ENCODE results near the gene TXN. TPM values are rescaled to one million over a fixed set of nuclear protein-coding genes. Genes with fewer than 3 reads are reported as not detected.

Gene TXN
- total and polyA plus RNA-seq, 2 of the 4 experiments (the other 2 are of a cell fraction): 277 to 578 TPM

DNA sequence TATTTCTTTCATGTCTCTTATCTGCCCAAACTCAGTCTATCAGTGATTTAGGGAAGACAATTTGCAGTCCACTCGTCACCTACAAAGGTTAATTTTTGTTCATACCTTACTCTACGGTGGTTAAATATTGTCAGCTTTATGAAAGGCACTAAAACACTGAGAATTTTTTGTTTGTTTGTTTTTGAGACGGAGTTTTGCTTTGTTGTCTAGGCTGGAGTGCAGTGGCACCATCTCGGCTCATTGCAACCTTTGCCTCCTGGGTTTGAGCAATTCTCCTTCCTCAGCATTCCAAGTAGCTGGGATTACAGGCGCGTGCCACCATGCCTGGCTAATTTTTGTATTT lies 26.4 kb upstream of the TXN start:
- peaks cover 2% of the 10 kb centered on the region; the same call in 1 of the 2 replicates for H3K4me1 ChIP-seq (ENCODE audit: control insufficient read depth, insufficient read depth, low read length)
- H3K9me1 ChIP-seq (ENCODE audit: insufficient read depth, low read length): no peaks in the 10 kb centered on the region
- H3K4ac ChIP-seq (ENCODE audit: low read depth, low read length): no peak overlapping the region
- H3K56ac ChIP-seq (ENCODE audit: extremely low read depth, insufficient read depth, low read length): no peak overlapping the region
- no peak overlapping the region for H3K23ac ChIP-seq (ENCODE audit: low read depth, low read length)
- no peak overlapping the region for H2BK120ac ChIP-seq (ENCODE audit: low read depth, low read length)
- POLR2A ChIA-PET (ENCODE audit: unreplicated experiment): no interaction called here
- no peaks in the 10 kb centered on the region for H3K9me3 ChIP-seq (ENCODE audit: control insufficient read depth, insufficient read depth, low read length)
- no peak overlapping the region for H3K4me2 ChIP-seq (ENCODE audit: low read depth, low read length)
- H3K27me3 ChIP-seq (ENCODE audit: control insufficient read depth, insufficient read depth, low read length): peaks cover 6% of the 10 kb centered on the region; the same call in 1 of the 2 replicates
- H2AFZ ChIP-seq (replicated peaks; ENCODE audit: low read length, poor library complexity): no peak overlapping the region
- no CpG with 5 or more reads among the region's 6 CpGs for WGBS, 2 experiments (ENCODE audit: extremely low coverage in 2 of 2, insufficient read length in 1 of 2)
- no peak overlapping the region for H2AK5ac ChIP-seq (ENCODE audit: low read depth, low read length)
- H4K5ac ChIP-seq (ENCODE audit: low read depth, low read length): no peak overlapping the region
- DNase-seq (no peak), ATAC-seq (ENCODE audit: low read depth) (no peak)
- dilution Hi-C loops (cut with HindIII; ENCODE audit: low sequenced_read_pairs, unreplicated experiment): no loop called here
- H2AK9ac ChIP-seq (replicated peaks; ENCODE audit: low read depth, low read length, poor library complexity): no peak overlapping the region
- no TSS peak for BruUV-seq (replicated peaks)
- in situ Hi-C loops (cut with MboI; ENCODE audit: low sequenced_read_pairs): loop anchor here (25.0 kb wide), 1 partner anchor 330 kb away; no protein-coding TSS in a partner anchor
- no peak overlapping the region for H3K27ac ChIP-seq (ENCODE audit: insufficient read depth, low read length)
- no peak overlapping the region for H3K18ac ChIP-seq (ENCODE audit: low read depth, low read length)
- H3K9ac ChIP-seq (ENCODE audit: low read depth, low read length): no peak overlapping the region
- H4K91ac ChIP-seq (ENCODE audit: insufficient read depth, low read depth, low read length): no peak overlapping the region
- no peak overlapping the region for H2BK5ac ChIP-seq (ENCODE audit: low read depth, low read length, poor library complexity, severe bottlenecking)
- TF ChIP-seq SMC3 (IDR thresholded peaks at IDR 0.05; ENCODE audit: low read depth, low read length) (no peak), CEBPB (IDR thresholded peaks at IDR 0.05; ENCODE audit: low read depth, low read length) (no peak), RFX5 (IDR thresholded peaks at IDR 0.05; ENCODE audit: low read depth, low read length) (no peak), NFE2L2 (IDR thresholded peaks at IDR 0.05; ENCODE audit: low read depth, low read length) (no peak), FOS (IDR thresholded peaks at IDR 0.05; ENCODE audit: low read depth, low read length) (no peak)
- TF ChIP-seq, protein P1, sequence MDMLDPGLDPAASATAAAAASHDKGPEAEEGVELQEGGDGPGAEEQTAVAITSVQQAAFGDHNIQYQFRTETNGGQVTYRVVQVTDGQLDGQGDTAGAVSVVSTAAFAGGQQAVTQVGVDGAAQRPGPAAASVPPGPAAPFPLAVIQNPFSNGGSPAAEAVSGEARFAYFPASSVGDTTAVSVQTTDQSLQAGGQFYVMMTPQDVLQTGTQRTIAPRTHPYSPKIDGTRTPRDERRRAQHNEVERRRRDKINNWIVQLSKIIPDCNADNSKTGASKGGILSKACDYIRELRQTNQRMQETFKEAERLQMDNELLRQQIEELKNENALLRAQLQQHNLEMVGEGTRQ (IDR thresholded peaks at IDR 0.05; ENCODE audit: low read depth, low read length): no peak
- H2BK20ac ChIP-seq (ENCODE audit: low read depth, low read length): no peak overlapping the region
- CTCF ChIA-PET: no interaction called here
- no peaks in the 10 kb centered on the region for H3K36me3 ChIP-seq (ENCODE audit: control insufficient read depth, insufficient read depth, low read length)
- no peaks in the 10 kb centered on the region for H4K20me1 ChIP-seq (ENCODE audit: insufficient read depth, low read length)
- no peak overlapping the region for H3K14ac ChIP-seq (replicated peaks; ENCODE audit: low read depth, low read length)
- no peak overlapping the region for H4K8ac ChIP-seq (ENCODE audit: low read depth in 2 of 2, low read length in 2 of 2)
- intact Hi-C loops (cut with micrococcal nuclease): no loop called here
- no peak overlapping the region for H3K4me3 ChIP-seq (ENCODE audit: insufficient read depth, low read depth, low read length)
- H3K79me1 ChIP-seq (ENCODE audit: low read depth in 1 of 2, low read length in 2 of 2): no peaks in the 10 kb centered on the region
- no peak overlapping the region for H2BK15ac ChIP-seq (ENCODE audit: low read depth, low read length)

Data from IMR-90 (cell line).